HG02642 (cell line): ENCODE results near the gene OR5W2.
"Not testable (repeated sequence)": the region's sequence is repeated elsewhere in the genome, so short reads cannot be mapped to it uniquely, and the experiment has no call there.

Experiments
- ATAC-seq: cut with Tn5 transposase; IDR thresholded peaks from one replicate; pipeline ENCODE4 v1.9.1; 2021; ENCODE audit warnings: mild to moderate bottlenecking; ENCODE audit not compliant: unreplicated experiment, poor library complexity

Gene OR5W2

GRCh38 chr11:55914482-55914881 is at the start of gene OR5W2:
Gene OR5W2 (minus strand): TSS chr11:55914582. CDS start chr11:55914582, 0 bp downstream.
- ATAC-seq: no peak

GRCh38 chr11:55956521-55956920 is 42.1 kb upstream of the OR5W2 start:
- ATAC-seq: no peak

GRCh38 chr11:55949330-55949729 is 34.9 kb upstream of the OR5W2 start:
- ATAC-seq: no peak

GRCh38 chr11:55942785-55943392 is 28.5 kb upstream of the OR5W2 start:
- no peak for ATAC-seq

GRCh38 chr11:55936300-55936699 is 21.9 kb upstream of the OR5W2 start, which contains the start of gene OR5I1:
Gene OR5I1 (minus strand): TSS chr11:55936400. CDS start chr11:55936400, 0 bp downstream.
- ATAC-seq: no peak

- no peak for ATAC-seq
These were observed 6.2 kb upstream of the OR5W2 start for GRCh38 chr11:55920537-55920936.

GRCh38 chr11:55902308-55902707 is 12.1 kb downstream of the OR5W2 start:
- no peak for ATAC-seq

- no peak for ATAC-seq
These were observed 19.2 kb downstream of the OR5W2 start for GRCh38 chr11:55895216-55895615.

GRCh38 chr11:55885481-55885880 is 28.9 kb downstream of the OR5W2 start:
- not testable (repeated sequence) for ATAC-seq

- not testable (repeated sequence) for ATAC-seq
These were observed 29.4 kb downstream of the OR5W2 start for GRCh38 chr11:55884995-55885394.

- not testable (repeated sequence) for ATAC-seq
These were observed 31.4 kb downstream of the OR5W2 start, which contains the start of gene TRIM51 for GRCh38 chr11:55882997-55883396. Gene TRIM51 (plus strand): TSS chr11:55883297. CDS start chr11:55885429, 2,132 bp downstream.

- not testable (repeated sequence) for ATAC-seq
These were observed 41.2 kb downstream of the OR5W2 start for GRCh38 chr11:55873146-55873545.

GRCh38 chr11:55872731-55873130 is 41.7 kb downstream of the OR5W2 start:
- ATAC-seq: not testable (repeated sequence)

- ATAC-seq: not testable (repeated sequence)
These were observed 47.0 kb downstream of the OR5W2 start for GRCh38 chr11:55867354-55867753.
